GM18519 (cell line): Measurements from ENCODE around the gene LCE1A.

Experiments used
- ATAC-seq: cut with Tn5 transposase; IDR thresholded peaks from one replicate; pipeline ENCODE4 v1.9.1; 2021; ENCODE audit warnings: mild to moderate bottlenecking, moderate library complexity; ENCODE audit not compliant: unreplicated experiment, low FRiP score

LCE1A gene

DNA sequence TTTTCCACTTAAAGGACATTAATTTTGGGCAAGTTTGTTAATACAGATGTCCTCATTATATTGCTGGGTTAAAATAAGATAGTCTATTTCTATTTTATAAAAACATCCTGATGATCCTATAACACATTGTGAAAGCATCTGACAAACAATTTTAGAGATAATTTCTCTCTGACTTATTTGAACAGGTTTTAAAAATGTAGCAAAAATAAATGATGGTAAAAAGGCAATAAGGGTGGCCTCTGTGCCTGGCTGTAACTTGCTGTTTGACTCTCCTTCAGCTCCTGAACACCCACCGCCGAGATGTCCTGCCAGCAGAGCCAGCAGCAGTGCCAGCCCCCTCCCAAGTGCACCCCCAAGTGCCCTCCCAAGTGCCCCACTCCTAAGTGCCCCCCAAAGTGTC lies at the start of gene LCE1A:
LCE1A (plus strand) TSS at position 301 of the 400 bp plus-strand sequence; CDS start at position 301, 0 bp downstream.
- no peak for ATAC-seq

GRCh38 chr1:152777510-152778137 lies 49.6 kb upstream of the LCE1A start:
- ATAC-seq: no peak

- ATAC-seq: no peak
Measured at GRCh38 chr1:152783095-152783494, 44.2 kb upstream of the LCE1A start.

DNA sequence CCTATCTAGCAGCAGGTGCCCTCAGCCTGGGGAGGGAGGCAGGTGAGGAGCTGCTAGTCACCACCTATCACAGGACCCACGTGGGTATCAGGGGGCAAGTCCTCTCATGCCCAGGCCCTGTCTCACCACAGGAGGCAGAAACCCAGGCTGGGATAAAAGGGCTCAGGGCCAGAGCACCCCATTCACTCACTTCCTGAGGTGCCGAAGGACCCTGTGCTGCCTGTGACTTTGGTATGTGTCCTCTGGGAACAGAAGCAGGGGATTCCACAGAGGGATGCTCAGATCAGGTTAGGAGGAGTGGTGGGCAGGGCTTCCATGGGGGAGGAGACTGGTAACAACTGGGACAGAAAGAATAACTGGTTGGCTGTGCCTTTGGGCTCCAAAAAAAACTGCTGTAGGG lies 41.2 kb upstream of the LCE1A start, which contains the start of gene LCE1E:
LCE1E (plus strand) TSS at position 181 of the 400 bp plus-strand sequence. CDS start 1,043 bp downstream, outside the sequence.
- no peak for ATAC-seq

DNA sequence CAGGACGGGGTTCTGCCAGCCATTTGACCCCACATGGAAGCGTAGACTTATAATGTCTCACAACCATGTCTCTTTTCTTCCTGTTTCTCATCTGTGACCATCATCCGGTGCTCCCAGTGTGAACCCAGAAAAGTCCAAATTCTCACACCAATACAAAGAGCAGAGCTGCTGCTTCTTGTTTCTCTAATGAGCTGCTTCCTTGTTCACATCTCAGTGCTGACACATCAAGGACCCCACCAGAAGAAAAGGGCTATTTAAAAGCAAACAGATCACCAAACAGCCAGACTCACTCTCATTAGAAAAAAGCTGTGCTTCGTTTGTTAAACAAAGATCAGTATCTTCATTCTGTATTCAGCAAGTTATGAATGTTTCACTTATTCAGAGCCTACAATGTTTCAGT lies 31.6 kb upstream of the LCE1A start:
- no peak for ATAC-seq

GRCh38 chr1:152796421-152796820 lies 30.9 kb upstream of the LCE1A start, which contains the start of gene LCE1D:
Gene LCE1D, plus strand, starts transcription at chr1:152796721. Its CDS starts 1,074 bp downstream, at chr1:152797795.
- ATAC-seq: no peak

DNA sequence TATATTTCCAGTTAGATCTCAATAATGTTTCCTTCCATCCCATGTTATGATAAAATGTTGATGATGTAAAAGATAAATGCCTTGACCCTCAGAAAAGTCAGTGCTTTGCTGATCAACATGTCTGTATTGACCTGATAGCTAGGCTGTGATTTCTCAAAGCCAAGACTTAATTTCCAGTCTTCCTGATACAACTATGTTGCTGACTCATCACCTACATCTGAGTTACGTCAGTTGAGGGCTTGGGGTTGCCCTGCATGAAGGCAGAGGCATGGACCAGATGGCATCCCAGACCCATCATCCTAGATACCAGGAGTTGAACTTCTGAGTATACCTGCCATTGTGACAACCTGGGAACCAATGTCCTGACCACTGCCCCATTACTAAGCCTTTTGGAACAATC lies 25.9 kb upstream of the LCE1A start:
- no peak for ATAC-seq

DNA sequence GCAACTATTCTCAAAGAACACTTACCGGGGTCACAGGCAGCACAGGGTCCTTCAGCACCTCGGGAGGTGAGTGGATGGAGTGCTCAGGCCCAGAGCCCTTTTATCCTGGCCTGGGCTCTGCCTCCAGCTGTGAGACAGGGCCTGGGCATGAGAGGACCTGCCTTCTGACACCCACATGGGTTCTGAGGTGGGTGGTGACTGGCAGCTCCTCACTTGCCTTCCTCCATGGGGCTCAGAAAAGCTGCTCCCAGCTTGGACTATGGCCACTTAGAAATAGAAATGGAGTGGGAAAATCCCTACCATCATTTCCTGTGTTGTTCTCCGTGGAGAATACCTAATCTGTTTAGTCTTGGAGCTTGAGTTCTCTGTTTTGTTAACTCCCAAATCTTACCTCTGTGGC lies 20.7 kb upstream of the LCE1A start, which contains the start of gene LCE1C:
LCE1C (minus strand) TSS at position 76 of the 400 bp plus-strand sequence. CDS start 1,173 bp downstream, outside the sequence.
- ATAC-seq: no peak

GRCh38 chr1:152811050-152811449 lies 16.2 kb upstream of the LCE1A start:
- no peak for ATAC-seq

DNA sequence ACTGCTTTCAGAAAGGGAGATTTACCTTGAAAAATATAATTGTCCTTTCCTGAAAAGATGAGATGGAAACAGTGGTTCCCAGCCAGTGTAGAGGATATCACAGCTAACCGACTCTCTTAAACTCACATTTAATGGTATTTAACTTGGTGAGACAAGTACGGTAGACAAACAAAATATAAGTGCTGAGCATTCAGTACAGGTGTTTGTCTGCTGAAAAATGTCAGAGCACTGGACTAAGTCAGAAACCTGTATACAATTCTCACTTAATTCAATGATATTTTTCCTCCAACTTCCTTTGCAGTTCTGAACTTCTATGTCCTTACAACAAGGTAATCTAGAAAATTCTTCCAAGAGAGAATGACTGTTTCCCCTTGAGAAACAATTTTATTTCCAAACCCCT lies 15.6 kb upstream of the LCE1A start, which contains the start of gene LCE1B:
LCE1B (plus strand) TSS at position 301 of the 400 bp plus-strand sequence. CDS start 476 bp downstream, outside the sequence.
- ATAC-seq: no peak

DNA sequence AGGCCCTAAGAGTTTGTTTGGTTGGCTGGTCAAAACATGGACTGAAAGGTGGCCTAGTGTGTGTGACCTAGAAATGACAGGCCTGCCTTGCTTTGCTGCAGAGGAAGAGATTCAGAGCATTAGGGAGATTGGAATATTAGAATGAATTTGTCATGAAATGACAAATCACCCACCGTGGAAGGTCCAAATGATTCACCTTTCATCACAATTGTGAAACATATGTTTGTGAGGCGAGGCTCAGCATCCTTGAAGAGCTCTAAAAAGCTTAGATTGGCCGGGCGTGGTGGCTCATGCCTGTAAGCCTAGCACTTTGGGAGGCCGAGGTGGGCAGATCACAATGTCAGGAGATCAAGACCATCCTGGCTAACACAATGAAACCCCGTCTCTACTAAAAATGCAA lies 10.0 kb upstream of the LCE1A start:
- no peak for ATAC-seq

DNA sequence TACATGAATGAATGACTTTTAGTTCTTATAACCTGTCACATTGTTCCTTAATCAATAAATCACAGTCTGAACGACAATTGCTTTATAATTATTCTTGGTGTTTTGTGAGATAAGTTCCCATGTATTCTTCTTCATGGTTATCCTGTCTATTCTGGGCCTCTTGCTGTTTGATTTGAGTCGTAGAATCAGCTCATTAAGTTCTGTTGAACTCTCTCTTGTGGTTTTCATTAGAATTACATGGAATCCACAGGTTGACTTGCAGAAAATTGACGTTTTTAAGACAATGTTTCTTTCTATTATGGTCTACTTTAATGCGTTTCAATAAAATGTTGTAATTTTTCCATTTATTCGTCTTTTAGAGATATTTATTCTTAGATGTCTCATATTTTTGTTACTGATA lies 4.0 kb upstream of the LCE1A start:
- ATAC-seq: no peak

- no peak for ATAC-seq
Measured at GRCh38 chr1:152824964-152825363, 2.3 kb upstream of the LCE1A start.

DNA sequence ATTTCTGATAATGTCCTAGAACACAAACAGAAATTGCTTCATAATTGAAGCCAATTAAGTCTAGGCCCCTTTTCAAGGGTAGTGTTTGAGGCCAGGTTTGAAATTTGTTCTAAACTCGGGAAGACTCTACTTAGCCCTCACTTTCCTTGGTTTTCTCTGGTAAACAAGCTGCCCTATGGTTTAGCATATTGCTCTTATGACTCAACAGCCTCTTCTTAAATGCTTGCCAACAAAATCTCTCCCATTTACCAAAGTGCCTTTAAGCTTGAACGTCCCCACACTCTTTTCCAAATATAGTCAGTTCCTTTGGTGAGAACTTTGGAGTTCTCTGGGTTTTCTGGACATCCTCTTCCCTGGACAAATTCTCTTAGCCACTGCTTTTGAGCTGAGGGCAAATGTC lies 9.6 kb downstream of the LCE1A start:
- ATAC-seq: no peak

GRCh38 chr1:152842556-152842955 lies 15.3 kb downstream of the LCE1A start, which contains the start of gene LCE6A:
Gene LCE6A, plus strand, starts transcription at chr1:152842856. Its CDS starts 665 bp downstream, at chr1:152843521.
- no peak for ATAC-seq

DNA sequence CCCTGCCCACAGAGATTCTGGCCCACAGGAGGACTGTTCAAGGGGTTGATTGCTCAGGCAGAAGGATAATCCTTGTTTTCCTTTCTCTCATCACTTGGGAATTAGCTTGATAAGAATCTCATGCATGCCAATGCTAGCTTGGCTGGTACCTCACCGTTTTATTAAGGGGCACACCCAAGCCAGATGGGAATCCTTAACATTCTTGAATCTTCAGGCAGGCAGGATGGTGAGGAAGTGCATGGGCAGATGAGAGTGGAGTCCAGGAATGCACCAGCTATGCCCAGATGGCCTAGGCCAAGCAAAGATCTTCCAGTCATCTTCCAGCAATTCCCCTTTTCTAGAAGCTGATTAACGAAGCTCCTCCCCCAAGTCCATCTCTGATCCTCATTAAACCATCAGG lies 28.4 kb downstream of the LCE1A start:
- no peak for ATAC-seq

GRCh38 chr1:152858062-152858461 lies 30.8 kb downstream of the LCE1A start:
- ATAC-seq: no peak

GRCh38 chr1:152859696-152860095 lies 32.4 kb downstream of the LCE1A start, which contains the start of gene LCE7A:
Gene LCE7A, plus strand, starts transcription at chr1:152859996. Its CDS starts 702 bp downstream, at chr1:152860698.
- ATAC-seq: no peak

GRCh38 chr1:152860129-152860528 lies 32.9 kb downstream of the LCE1A start:
- no peak for ATAC-seq

DNA sequence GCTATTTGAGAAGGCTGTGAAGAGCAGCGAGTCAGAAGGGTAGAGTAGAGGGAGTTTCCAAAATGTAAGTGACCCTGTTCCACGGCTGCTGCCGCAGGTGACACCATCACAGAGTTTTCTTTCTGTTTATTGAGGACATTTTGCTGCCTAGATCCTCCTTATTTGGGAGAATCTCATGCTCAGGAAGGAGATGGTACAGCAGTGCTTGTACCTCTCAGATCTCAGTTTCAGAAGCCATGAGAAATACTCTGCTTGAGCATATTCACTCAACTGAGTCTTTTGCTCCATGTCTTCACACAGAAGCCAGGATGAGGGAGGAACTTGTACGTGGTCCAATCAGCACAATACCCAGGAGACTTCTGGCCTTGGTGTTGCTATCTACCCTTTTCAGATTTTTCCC lies 34.1 kb downstream of the LCE1A start:
- no peak for ATAC-seq

DNA sequence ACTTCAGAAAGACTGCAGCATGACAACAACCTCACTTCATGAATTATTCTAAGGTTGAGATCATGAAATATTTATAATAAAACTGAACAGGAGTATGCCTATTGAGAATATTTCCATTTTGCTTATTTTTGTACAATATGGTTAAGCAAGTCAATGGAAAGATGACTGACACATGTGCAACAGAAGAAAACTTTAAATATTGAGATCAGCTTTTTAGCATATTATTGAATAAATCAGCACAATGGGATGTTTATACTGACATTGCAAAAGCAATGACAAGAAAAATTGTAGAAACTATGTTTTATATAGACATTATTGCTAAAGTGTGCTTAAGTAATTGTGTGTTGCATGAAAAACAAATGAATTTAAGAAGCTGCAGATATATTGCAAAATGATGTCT lies 37.2 kb downstream of the LCE1A start:
- no peak for ATAC-seq

DNA sequence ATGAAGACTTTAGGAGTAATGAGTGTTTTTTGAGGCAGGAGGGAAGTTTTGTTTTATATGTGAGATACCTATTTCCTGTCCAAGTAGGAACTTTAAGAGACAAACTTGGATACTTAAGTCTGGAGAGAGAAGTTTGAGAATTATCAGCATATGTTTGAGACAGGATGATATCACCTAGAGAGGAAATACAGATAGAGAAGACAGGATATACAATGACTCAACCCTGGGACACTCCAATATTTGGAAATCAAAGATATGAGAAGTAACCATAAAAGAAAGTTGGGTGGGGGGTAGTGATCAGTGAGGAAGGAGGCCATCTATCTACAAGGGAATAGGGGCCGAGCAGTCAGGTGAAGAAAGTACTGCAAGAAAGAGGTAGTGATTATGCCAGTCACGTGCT lies 39.0 kb downstream of the LCE1A start:
- ATAC-seq: no peak
